K562 (cell line): ENCODE results near the gene COG6. TPM values are rescaled to one million over a fixed set of nuclear protein-coding genes. Genes with fewer than 3 reads are reported as not detected.

Experiments used
- ATF1 ChIP-seq, 2 experiments: fragments of 450-650 bp in 1 of 2; IDR thresholded peaks; 2 replicates each; pipeline ENCODE4 v1.6.1; 2016; ENCODE audit warnings: missing compliant biosample characterization in 1 of 2, missing genetic modification characterization in 1 of 2
- DNMT1 ChIP-seq: fragments of 450-650 bp; IDR thresholded peaks from 2 replicates; pipeline ENCODE4 v1.6.1; 2016; ENCODE audit warnings: antibody characterized with exemption, mild to moderate bottlenecking
- HES1 ChIP-seq: fragments of 450-650 bp; IDR thresholded peaks from 2 replicates; pipeline ENCODE4 v1.6.1; 2016; ENCODE audit warnings: low read depth, mild to moderate bottlenecking, moderate library complexity
- HNRNPL ChIP-seq: fragments of 200-400 bp; formaldehyde crosslinking; IDR thresholded peaks from 2 replicates; pipeline ENCODE4 v1.6.1; 2017; ENCODE audit warnings: low read depth, mild to moderate bottlenecking, low read length
- IRF9 ChIP-seq: fragments of 450-650 bp; IDR thresholded peaks from 2 replicates; pipeline ENCODE4 v1.6.1; 2016; ENCODE audit warnings: missing biosample characterization, missing genetic modification characterization
- NR4A1 ChIP-seq, 2 experiments: fragments of 250-450 bp in 1 of 2; fragments of 450-650 bp in 1 of 2; sonication (Bioruptor Pico) in 1 of 2; IDR thresholded peaks; 2 replicates each; pipeline versions ENCODE4 v1.4.0 to v1.6.1; 2016 to 2020; ENCODE audit warnings: mild to moderate bottlenecking in 2 of 2, missing compliant biosample characterization in 1 of 2, missing genetic modification characterization in 1 of 2, moderate library complexity in 1 of 2
- PHF8 ChIP-seq: fragments of 200-600 bp; sonication (generic); IDR thresholded peaks from 2 replicates; pipeline ENCODE4 v1.6.1; 2012; ENCODE audit warnings: mixed run types, mild to moderate bottlenecking, inconsistent platforms, low read length, moderate library complexity, borderline replicate concordance
- PKNOX1 ChIP-seq: fragments of 450-650 bp; IDR thresholded peaks from 2 replicates; pipeline ENCODE4 v1.6.1; 2016
- RREB1 ChIP-seq: fragments of 250-450 bp; sonication (Bioruptor Pico); IDR thresholded peaks from 2 replicates; pipeline ENCODE4 v1.4.0; 2020
- SMAD2 ChIP-seq: fragments of 150-350 bp; IDR thresholded peaks from 2 replicates; pipeline ENCODE4 v1.6.1; 2014; ENCODE audit warnings: low read depth, mild to moderate bottlenecking, low read length
- TAF9B ChIP-seq: fragments of 450-650 bp; IDR thresholded peaks from 2 replicates; pipeline ENCODE4 v1.6.1; 2018; ENCODE audit warnings: mild to moderate bottlenecking; ENCODE audit not compliant: partially characterized antibody
- TCFL5 ChIP-seq: fragments of 250-450 bp; sonication (Bioruptor Pico); conservative IDR thresholded peaks from 2 replicates; pipeline ENCODE4 v1.6.1; 2021; ENCODE audit warnings: mild to moderate bottlenecking, moderate library complexity, matching md5 sums
- VEZF1 ChIP-seq: fragments of 200-800 bp; sonication (Bioruptor generic); IDR thresholded peaks from 2 replicates; pipeline ENCODE4 v1.6.1; 2017; ENCODE audit warnings: missing genetic modification characterization, missing compliant biosample characterization
- ZNF445 ChIP-seq: fragments of 250-450 bp; sonication (Bioruptor Pico); IDR thresholded peaks from 2 replicates; pipeline ENCODE4 v1.4.0; 2020; ENCODE audit warnings: low read depth, mild to moderate bottlenecking, moderate library complexity
- ZNF778 ChIP-seq: fragments of 450-650 bp; formaldehyde crosslinking; IDR thresholded peaks from 2 replicates; pipeline ENCODE4 v1.4.0; 2020; ENCODE audit warnings: mild to moderate bottlenecking, moderate library complexity
- polyA plus RNA-seq, 8 experiments: library from polyadenylated mRNA; depleted of rRNA in 4 of 8; stranded (reverse) in 5 of 8; unstranded in 3 of 8; fragments of >200 nt; fragmentation: Nextera tagmentation in 2 of 8; fragmentation: Illumina TruSeq in 1 of 8; extraction: Ambion mirVana in 2 of 8; extraction: Trizol in 1 of 8; gene quantifications; 2 replicates each; pipeline versions ENCODE4 v1.2.1 to v1.2.3, GENCODE V29; 2011 to 2014; ENCODE audit warnings: inconsistent platforms in 1 of 8, missing spikeins in 1 of 8
- total RNA-seq, 7 experiments: library from RNA; depleted of rRNA in 6 of 7; stranded (reverse); fragments of >200 nt in 6 of 7; fragmentation: Illumina TruSeq in 2 of 7; extraction: Trizol in 2 of 7; gene quantifications; 2 replicates each; pipeline versions ENCODE4 v1.2.1 to v1.2.3, GENCODE V29; 2011 to 2021; ENCODE audit warnings: low replicate concordance in 1 of 7

COG6 gene
- total and polyA plus RNA-seq, 9 of the 15 experiments (the other 6 are each of a cell fraction or from before 2014, with no cell fraction given), result 2.6 to 20.9 (median 9.6) TPM

- TF ChIP-seq ATF1 (CRISPR knock-in tag; IDR thresholded peaks at IDR 0.05), result no peak
- no peak for TF ChIP-seq ATF1 (tag; IDR thresholded peaks at IDR 0.05)
- no peak for TF ChIP-seq HNRNPL
- TF ChIP-seq RREB1 (CRISPR knock-in tag), result no peak
- no peak for TF ChIP-seq IRF9 (tag)
- TF ChIP-seq VEZF1 (CRISPR knock-in tag), result no peak
- TF ChIP-seq DNMT1, result no peak
- TF ChIP-seq ZNF445 (CRISPR knock-in tag), result no peak
- TF ChIP-seq PKNOX1, result no peak
- TF ChIP-seq SMAD2, result no peak
- TF ChIP-seq ZNF778, result no peak
- no peak for TF ChIP-seq TAF9B
- peak; percentile 72; the same call in 1 of the 2 replicates for TF ChIP-seq PHF8
- no peak for TF ChIP-seq NR4A1 (CRISPR knock-in tag; IDR thresholded peaks at IDR 0.05)
- no peak for TF ChIP-seq NR4A1 (tag; IDR thresholded peaks at IDR 0.05)
- no peak for TF ChIP-seq HES1
- TF ChIP-seq TCFL5 (CRISPR knock-in tag), result no peak
These were observed at the start of gene COG6 (continued) for GRCh38 chr13:39655569-39656324.
